ENCODE data around the gene SPRR4.
"Not testable (repeated sequence)": the region's sequence is repeated elsewhere in the genome, so short reads cannot be mapped to it uniquely, and the experiment has no call there.

SPRR4 gene

DNA sequence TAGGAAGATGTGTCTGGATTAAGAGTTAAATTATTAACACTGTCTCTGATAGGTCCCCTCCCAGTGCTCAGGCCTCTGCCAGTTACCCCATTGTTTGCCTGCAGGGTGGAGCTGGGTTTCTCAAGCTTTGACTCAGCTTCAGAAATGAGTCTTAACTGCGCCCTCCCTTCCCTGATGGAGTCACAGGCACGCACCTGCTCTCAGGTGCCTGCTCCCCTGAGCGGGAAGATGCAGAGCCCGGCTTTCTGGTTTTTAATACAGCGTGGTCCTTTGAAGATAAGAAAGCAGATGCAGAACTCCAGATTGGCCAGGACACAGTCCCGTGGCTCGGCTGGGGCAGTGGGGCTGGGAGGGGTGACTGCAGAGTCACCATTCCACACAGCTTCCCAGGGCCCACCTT lies 3.2 kb upstream of the SPRR4 start:
- DNase-seq = no peak

DNA sequence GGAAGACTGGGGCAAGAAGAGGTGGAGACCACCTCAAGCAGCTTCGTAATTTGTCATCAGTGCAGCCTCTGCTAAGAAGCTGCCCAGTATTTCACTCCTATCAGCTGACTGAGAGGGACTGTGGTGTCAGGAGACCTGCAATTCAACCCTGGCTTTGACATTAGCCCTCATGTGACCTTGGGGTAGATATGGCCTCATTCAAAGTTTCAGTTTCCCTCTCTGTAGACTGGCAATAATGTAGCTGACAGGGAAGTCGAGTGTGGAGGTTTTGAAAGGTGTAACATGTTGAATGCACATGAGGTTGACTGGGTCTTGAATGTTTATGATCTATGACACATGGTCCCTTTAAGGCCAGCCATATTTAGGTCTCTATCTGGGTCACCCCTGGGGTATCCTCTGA lies 2.2 kb upstream of the SPRR4 start:
- no peak for DNase-seq

GRCh38 chr1:152969036-152969435 lies 1.4 kb upstream of the SPRR4 start:
- no peak for DNase-seq

DNA sequence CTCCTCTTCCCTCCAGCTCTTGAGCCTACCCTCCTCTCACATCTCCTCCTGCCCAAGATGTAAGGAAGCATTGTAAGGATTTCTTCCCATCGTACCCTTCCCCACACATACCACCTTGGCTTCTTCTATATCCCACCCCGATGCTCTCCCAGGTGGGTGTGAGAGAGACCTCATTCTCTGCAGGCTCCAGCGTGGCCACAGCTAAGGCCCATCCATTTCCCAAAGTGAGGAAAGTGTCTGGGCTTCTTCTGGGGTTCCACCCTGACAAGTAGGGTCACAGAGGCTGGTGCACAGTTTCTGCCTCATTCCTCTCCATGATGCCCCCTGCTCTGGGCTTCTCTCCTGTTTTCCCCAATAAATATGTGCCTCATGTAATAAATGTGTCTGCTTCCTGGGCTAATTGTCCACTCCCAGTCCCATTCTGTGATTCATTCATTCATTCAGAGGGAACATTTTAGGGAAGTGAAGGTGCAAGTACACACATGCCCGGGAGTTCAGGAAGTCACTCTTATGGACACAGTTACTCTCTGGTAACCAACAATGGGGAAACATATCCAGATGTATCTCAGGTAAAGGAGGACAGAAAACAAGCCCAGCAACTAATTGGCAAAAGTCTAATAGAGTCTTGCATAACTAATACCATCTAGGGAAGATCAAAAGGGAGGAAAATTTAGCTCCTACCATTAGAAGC lies 1.9 kb downstream of the SPRR4 start:
- no peak for DNase-seq

GRCh38 chr1:152976688-152977087 lies 6.2 kb downstream of the SPRR4 start:
- DNase-seq = no peak

- no peak for DNase-seq
Measured at GRCh38 chr1:152977614-152978013, 7.2 kb downstream of the SPRR4 start.

- DNase-seq = no peak
Measured at GRCh38 chr1:152980676-152981075, 10.2 kb downstream of the SPRR4 start.

GRCh38 chr1:152981146-152981871 lies 10.9 kb downstream of the SPRR4 start:
- DNase-seq = no peak

- no peak for DNase-seq
Measured at GRCh38 chr1:152982076-152982475, 11.6 kb downstream of the SPRR4 start.

DNA sequence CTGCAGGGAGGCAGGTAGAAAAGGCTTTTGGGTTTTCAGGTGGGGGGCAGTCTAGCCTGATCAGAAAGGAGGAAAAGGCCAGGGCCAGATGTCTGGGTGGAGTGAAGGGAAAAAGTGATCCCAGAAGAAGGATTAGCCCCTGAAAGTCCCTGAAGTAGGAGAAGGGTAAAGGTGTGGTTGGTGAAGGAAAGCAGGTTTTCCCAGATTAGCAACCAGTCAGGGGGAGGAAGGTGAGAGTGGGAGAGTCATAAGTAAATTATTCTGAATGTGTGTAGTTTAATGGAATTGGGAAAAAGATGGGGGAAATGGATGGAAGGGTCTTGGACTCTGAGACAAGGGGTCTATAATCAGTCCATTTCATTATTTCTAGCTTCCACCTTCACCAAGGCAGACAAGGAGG lies 12.8 kb downstream of the SPRR4 start:
- no peak for DNase-seq

DNA sequence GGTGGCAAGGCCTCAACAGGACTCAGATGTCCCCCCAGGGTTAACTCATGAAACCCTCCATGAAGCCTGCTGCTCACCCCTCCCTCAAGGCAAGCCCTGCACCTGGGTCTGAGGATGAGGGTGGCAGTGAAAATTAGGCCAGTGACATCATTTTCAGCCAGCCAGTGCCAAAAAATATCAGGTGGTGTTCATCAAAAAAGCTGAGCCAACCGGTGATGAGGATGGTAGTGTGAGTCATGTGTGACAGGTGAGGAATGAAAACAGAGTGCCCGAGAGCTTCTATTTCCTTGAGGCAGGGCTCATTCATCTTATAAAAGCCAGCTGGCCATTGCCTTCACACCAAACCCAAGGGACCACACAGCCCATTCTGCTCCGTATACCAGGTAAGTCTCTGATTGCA lies 13.3 kb downstream of the SPRR4 start, which contains the start of gene SPRR1A:
TSS of gene SPRR1A (plus strand) at position 339 of the 400 bp plus-strand sequence. CDS start 1,150 bp downstream, outside the sequence.
- DNase-seq = no peak

GRCh38 chr1:152986578-152986977 lies 16.1 kb downstream of the SPRR4 start:
- DNase-seq = no peak

- DNase-seq = no peak
Measured at GRCh38 chr1:152993186-152993585, 22.7 kb downstream of the SPRR4 start.

- no peak for DNase-seq
Measured at GRCh38 chr1:152995842-152996241, 25.4 kb downstream of the SPRR4 start.

- DNase-seq = no peak
Measured at GRCh38 chr1:152996633-152997400, 26.4 kb downstream of the SPRR4 start.

GRCh38 chr1:152997901-152998300 lies 27.5 kb downstream of the SPRR4 start:
- no peak for DNase-seq

DNA sequence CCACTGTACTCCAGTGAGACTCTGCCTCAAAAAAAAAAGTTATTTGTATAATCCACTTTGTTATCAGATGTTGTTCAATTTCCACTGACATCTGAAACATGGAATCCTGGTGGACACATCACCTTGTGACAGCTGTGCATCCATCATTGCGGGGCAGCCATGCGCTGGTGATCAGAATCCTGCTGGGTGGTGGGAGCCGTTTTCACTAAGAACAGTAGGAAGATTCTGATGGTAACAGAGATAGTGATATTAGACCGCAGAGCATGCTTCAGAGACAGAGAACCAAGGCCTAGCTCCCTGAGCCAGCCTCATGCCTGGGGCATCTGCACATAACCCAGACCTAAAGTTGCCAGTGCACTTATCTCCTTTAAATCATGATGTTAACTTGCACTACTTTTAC lies 28.0 kb downstream of the SPRR4 start:
- DNase-seq = no peak

- no peak for DNase-seq
Measured at GRCh38 chr1:152999818-153000217, 29.4 kb downstream of the SPRR4 start.

DNA sequence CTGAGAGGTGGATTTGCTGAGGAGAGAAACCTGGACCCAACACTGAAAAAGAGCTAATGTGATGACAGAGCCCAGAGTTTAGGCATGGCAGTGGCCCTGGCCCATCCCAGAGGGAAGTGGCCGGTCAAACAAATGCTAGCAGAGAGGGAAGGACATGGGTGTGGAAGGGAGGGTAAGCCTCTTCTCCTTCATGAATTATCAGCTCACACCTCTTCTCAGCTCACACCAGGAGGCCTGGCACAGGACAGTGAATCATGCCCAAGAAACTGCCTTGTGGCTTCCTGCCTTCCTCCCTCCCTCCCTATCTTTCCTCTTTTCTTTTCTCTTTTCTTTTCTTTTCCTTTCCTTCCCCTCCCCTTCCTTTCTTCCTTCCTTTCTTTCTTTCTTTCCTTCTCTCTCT lies 29.8 kb downstream of the SPRR4 start:
- no peak for DNase-seq

- no peak for DNase-seq
Measured at GRCh38 chr1:153001382-153001781, 30.9 kb downstream of the SPRR4 start, which contains the start of gene SPRR3. TSS of gene SPRR3 (plus strand) at chr1:153001749. CDS start at chr1:153003021, 1,272 bp downstream.

DNA sequence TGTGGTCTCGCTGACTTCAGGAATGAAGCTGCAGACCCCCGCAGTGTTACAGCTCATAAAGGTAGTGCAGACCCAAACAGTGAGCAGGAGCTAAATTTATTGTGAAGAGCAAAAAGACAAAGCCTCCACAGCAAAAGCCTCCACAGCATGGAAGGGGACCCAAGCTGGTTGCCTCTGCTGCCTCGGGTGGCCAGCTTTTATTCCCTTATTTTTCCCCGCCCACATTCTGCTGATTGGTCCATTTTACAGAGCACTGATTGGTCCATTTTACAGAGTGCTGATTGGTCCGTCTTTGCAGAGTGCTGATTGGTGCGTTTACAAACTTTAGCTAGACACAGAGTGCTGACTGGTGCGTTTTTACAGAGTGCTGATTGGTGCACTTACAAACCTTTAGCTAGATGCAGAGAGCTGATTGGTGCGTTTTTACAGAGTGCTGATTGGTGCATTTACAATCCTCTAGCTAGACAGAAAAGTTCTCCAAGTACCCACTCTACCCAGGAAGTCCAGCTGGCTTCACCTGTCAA lies 40.8 kb downstream of the SPRR4 start:
- not testable (repeated sequence) for DNase-seq

DNA sequence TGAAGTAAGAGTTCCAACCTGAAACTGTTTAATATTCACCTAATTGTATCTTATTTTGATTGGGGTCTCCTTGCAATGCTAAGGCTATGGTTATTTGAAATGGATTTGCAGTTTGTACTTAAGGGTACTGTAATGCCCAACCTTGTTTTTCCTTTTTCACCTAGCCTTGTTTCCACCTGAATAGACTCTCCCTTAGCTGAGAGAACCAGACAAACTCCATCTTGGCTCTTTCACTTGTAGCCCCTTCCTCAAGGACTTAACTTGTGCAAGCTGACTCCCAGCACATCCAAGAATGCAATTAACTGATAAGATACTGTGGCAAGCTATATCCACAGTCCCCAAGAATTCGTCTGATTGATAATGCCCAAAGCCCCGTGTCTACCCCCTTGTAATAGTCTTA lies 51.4 kb downstream of the SPRR4 start:
- DNase-seq = not testable (repeated sequence)

All from fibroblast of skin of back (primary cell).